ENCODE data around the gene GLI2.

- TF ChIP-seq ZNF274 (CRISPR knock-in tag; IDR thresholded peaks at IDR 0.05) (no peak), RELA (CRISPR knock-in tag; IDR thresholded peaks at IDR 0.05) (no peak), RAD21 (CRISPR knock-in tag; IDR thresholded peaks at IDR 0.05) (no peak), TGIF2 (CRISPR knock-in tag; IDR thresholded peaks at IDR 0.05) (no peak), POLR2AphosphoS5 (IDR thresholded peaks at IDR 0.05; ENCODE audit: low read depth, low read length) (no peak)
Measured at GRCh38 chr2:120769076-120769786, 33.6 kb downstream of the GLI2 start.
